ENCODE measurements around the gene SUSD2. TPM values are rescaled to one million over a fixed set of nuclear protein-coding genes. Genes with fewer than 3 reads are reported as not detected.

The SUSD2 gene
- total and polyA plus RNA-seq, 9 of the 15 experiments (the other 6 are each of a cell fraction or from before 2014, with no cell fraction given): 0.01 to 0.16 (median 0.04) TPM; not detected in 4

DNA sequence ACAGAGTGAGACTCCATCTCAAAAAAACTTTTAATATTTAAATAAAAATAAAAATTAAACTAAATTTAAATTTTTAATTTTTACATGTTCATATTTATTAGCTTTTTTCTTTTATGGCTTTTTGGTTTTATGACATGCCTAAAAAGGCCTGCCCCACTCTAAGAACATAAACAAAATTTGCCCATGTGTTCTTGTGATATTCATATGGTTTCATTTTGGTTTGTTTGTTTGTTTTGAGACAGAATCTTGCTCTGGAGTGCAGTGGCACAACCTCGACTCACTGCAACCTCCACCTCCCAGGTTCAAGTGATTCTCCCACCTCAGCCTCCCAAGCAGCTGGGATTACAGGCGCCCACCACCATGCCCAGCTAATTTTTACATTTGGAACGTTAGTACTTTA lies 27.7 kb downstream of the SUSD2 start:
- H3K4me3 ChIP-seq: no peak overlapping the region
- no peaks in the 10 kb centered on the region for H3K36me3 ChIP-seq (ENCODE audit: control insufficient read depth, insufficient read depth, low read length)
- 18% methylated on average over 1 of the region's 3 CpGs for WGBS (ENCODE audit: insufficient coverage, low coverage, missing lambda C conversion rate)
- no peaks in the 10 kb centered on the region for H3K27me3 ChIP-seq (ENCODE audit: control insufficient read depth in 2 of 2, insufficient read depth in 2 of 2, low read length in 2 of 2)
- TF ChIP-seq, protein P1, sequence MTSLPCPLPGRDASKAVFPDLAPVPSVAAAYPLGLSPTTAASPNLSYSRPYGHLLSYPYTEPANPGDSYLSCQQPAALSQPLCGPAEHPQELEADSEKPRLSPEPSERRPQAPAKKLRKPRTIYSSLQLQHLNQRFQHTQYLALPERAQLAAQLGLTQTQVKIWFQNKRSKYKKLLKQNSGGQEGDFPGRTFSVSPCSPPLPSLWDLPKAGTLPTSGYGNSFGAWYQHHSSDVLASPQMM (CRISPR knock-in tag; IDR thresholded peaks at IDR 0.05): no peak
- TF ChIP-seq ZNF780A (CRISPR knock-in tag; IDR thresholded peaks at IDR 0.05): no peak
- TF ChIP-seq ZNF224 (CRISPR knock-in tag; IDR thresholded peaks at IDR 0.05): no peak
- TF ChIP-seq ZNF143 (CRISPR knock-in tag; IDR thresholded peaks at IDR 0.05): no peak
- TF ChIP-seq ZFP36 (IDR thresholded peaks at IDR 0.05; ENCODE audit: low read depth, low read length, partially characterized antibody): no peak
- TF ChIP-seq MAFG (tag; conservative IDR thresholded peaks at IDR 0.05): no peak
- TF ChIP-seq, protein P2, sequence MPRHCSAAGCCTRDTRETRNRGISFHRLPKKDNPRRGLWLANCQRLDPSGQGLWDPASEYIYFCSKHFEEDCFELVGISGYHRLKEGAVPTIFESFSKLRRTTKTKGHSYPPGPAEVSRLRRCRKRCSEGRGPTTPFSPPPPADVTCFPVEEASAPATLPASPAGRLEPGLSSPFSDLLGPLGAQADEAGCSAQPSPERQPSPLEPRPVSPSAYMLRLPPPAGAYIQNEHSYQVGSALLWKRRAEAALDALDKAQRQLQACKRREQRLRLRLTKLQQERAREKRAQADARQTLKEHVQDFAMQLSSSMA (CRISPR knock-in tag; IDR thresholded peaks at IDR 0.05): no peak
- no peak overlapping the region for H2AFZ ChIP-seq (ENCODE audit: low read depth, low read length)
- FAIRE-seq (no peak), ATAC-seq (no peak), DNase-seq (ENCODE audit: extremely low read depth in 1 of 4, low spot score in 3 of 4) (no peak)
- no TSS peak for BruUV-seq (replicated peaks)
- ChIA-PET POLR2A (no interaction called here), CTCF (ENCODE audit: low intra/inter-chr PET ratio) (no interaction called here)
- no peaks in the 10 kb centered on the region for H3K9me1 ChIP-seq (ENCODE audit: control insufficient read depth, insufficient read depth, low read length)
- no peaks in the 10 kb centered on the region for H4K20me1 ChIP-seq (replicated peaks; ENCODE audit: control insufficient read depth, insufficient read depth, low read length)
- H3K4me2 ChIP-seq (ENCODE audit: insufficient read depth, low read length): no peak overlapping the region
- no peak overlapping the region for H3K9ac ChIP-seq (ENCODE audit: insufficient read depth in 1 of 2, low read depth in 2 of 2, low read length in 2 of 2)
- intact Hi-C loops (cut with micrococcal nuclease): no loop called here
- peaks cover 2% of the 10 kb centered on the region; the same call in 1 of the 2 replicates for H3K9me3 ChIP-seq (replicated peaks; ENCODE audit: control insufficient read depth, insufficient read depth, low read depth, low read length)
- no peaks in the 10 kb centered on the region for H3K79me2 ChIP-seq (ENCODE audit: control insufficient read depth, insufficient read depth, low read length)
- H3K4me1 ChIP-seq (replicated peaks in 1 of 2; ENCODE audit: control insufficient read depth in 2 of 2, insufficient read depth in 2 of 2, low read length in 2 of 2): peaks cover 0 to 2% of the 10 kb centered on the region in 2 experiments; a peak in 3 of 5 replicates
- no peak overlapping the region for H3K27ac ChIP-seq (ENCODE audit: extremely low read depth, low read depth, low read length)
- in situ Hi-C loops (cut with MboI): no loop called here
